ENCODE results near the gene ABI3BP.

- TF ChIP-seq POLR2AphosphoS5 (IDR thresholded peaks at IDR 0.05) (no peak), CTCF (IDR thresholded peaks at IDR 0.05) (no peak), POLR2A (IDR thresholded peaks at IDR 0.05) (no peak), EP300 (IDR thresholded peaks at IDR 0.05) (no peak)
These were observed 46.1 kb upstream of the ABI3BP start for GRCh38 chr3:101039285-101039684.

All from upper lobe of left lung (tissue), 4 donors.